Lower lobe of right lung (tissue), 2 donors: ENCODE measurements around the gene ARID2. TPM values are rescaled to one million over a fixed set of nuclear protein-coding genes. Genes with fewer than 3 reads are reported as not detected.

ENCODE experiments used
- ATAC-seq, 2 donors: fragments of 200-7000 bp; cut with Tn5 transposase; one replicate each; pipeline ENCODE4 v1.9.1; 2020 to 2022; ENCODE audit warnings: mild to moderate bottlenecking in 2 of 2, moderate library complexity in 2 of 2
- DNase-seq: peaks from one replicate; pipeline ENCODE4 v3.0.0-alpha.2; 2020
- H3K27ac ChIP-seq: fragments of 200-600 bp; one replicate; pipeline ENCODE4 v1.8.0; 2022
- H3K27me3 ChIP-seq: fragments of 200-600 bp; one replicate; pipeline ENCODE4 v1.8.0; 2022; ENCODE audit warnings: low read depth
- H3K36me3 ChIP-seq: fragments of 200-600 bp; one replicate; pipeline ENCODE4 v1.8.0; 2022; ENCODE audit warnings: mild to moderate bottlenecking
- H3K4me1 ChIP-seq: fragments of 200-600 bp; one replicate; pipeline ENCODE4 v1.8.0; 2022
- H3K4me3 ChIP-seq: fragments of 200-600 bp; one replicate; pipeline ENCODE4 v1.8.0; 2022; ENCODE audit warnings: mild to moderate bottlenecking
- H3K9me3 ChIP-seq: fragments of 200-600 bp; one replicate; pipeline ENCODE4 v1.8.0; 2022
- CTCF ChIP-seq: fragments of 200-600 bp; IDR thresholded peaks from one replicate; pipeline ENCODE4 v1.8.0; 2022; ENCODE audit warnings: antibody characterized with exemption, mild to moderate bottlenecking
- intact Hi-C: fragments of 100-400 bp; cut with DNase I; formaldehyde crosslinking; loops from one replicate; pipeline ENCODE4 v1.11.0; 2022
- total RNA-seq: library from RNA; stranded (reverse); fragmentation: NEBNext Ultra II Directional; extraction: Animal tissue kit (Norgen Biotek cat#: 25700); gene quantifications from one replicate; pipeline ENCODE4 v1.2.1, GENCODE V29; 2021
- donor health status: DM: no; HTN: yes; CAD: no; lungs with severe emphysema.

The ARID2 gene
- total RNA-seq, 1 donor from 2014 or later = 26.3 TPM

DNA sequence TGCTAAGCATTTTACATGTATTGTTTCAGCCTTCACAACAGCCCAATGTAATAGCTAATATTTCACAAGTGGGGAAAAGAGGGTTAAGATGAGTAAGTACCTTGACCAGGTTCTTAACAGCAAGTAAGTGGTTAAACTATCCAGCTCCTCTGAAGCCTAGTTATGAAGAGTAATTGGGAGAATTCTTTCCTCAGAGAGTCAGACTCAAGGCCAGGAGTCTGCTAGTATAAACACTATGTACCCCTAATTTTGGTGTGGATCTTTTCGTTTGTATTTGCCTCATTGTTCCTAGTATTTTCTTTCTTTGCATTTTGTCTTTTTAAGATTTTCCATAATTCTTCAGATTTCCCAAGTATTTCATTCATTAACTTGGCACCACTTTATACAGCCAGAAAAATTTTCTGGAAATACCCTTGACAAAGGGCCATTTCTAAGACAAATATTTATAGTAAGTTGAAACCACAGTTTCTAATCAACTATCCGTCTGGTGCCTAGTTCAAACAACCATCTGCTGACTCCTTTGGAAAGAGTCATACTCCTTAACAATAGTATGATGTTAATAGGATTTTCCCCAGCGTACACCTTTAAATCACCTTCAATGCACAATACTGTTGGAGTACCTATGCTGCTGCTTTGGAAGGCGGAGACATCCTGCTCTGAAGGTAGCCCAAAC is 179.7 kb downstream of the ARID2 start:
- H3K4me1 ChIP-seq = no peaks in the 10 kb centered on the region
- no peak overlapping the region for H3K27ac ChIP-seq
- no peak overlapping the region for H3K4me3 ChIP-seq
- DNase-seq (no peak), ATAC-seq (no peak)
- TF ChIP-seq CTCF = no peak
- intact Hi-C loops = no loop called here
- no peaks in the 10 kb centered on the region for H3K27me3 ChIP-seq
- H3K36me3 ChIP-seq = peaks cover 19% of the 10 kb centered on the region
- H3K9me3 ChIP-seq = no peaks in the 10 kb centered on the region

DNA sequence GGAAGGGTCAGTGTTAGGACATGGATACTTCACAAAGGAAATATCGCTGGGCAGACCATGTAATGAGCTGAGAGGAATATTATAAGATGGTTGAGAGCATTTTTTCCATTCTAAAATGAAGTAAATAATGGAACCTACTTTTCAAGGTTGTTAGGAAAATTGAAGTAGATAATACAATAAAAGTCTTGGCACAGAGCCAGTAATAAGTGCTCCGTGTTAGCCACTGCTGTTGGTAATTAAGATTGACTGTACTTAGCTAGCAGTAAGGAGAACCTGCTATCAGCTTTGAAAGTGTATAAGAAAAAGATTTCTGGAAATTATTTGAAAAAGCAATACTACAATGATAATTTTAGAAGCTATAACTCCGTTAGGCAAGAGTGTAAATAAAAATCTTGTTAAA is 183.3 kb downstream of the ARID2 start:
- Histone ChIP-seq H3K4me3 (no peak overlapping the region), H3K4me1 (no peaks in the 10 kb centered on the region), H3K27ac (no peak overlapping the region), H3K27me3 (no peaks in the 10 kb centered on the region), H3K9me3 (no peaks in the 10 kb centered on the region), H3K36me3 (peaks cover 5% of the 10 kb centered on the region)
- DNase-seq (no peak), ATAC-seq (no peak)
- TF ChIP-seq CTCF = no peak
- intact Hi-C loops = no loop called here

DNA sequence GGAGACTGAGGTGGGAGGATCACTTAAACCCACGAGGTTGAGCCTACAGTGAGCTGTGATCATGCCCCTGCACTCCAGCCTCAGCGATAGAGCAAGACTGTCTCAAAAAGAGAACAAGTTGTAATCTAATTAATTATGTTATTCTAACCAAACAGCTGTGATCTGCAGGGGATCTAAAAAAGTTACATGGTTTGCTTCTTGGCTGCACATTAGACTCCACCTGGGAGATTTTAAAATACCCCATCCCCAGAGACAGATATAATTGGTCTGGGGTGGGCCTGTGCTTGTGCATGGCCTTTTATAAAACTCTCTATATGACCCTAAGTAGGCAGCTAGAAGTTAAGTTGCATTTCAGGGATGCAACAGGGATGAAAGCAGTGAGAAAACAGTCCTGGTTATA is 184.1 kb downstream of the ARID2 start:
- no peak overlapping the region for H3K27ac ChIP-seq
- no peak overlapping the region for H3K4me3 ChIP-seq
- H3K36me3 ChIP-seq = peaks cover 8% of the 10 kb centered on the region
- no peaks in the 10 kb centered on the region for H3K4me1 ChIP-seq
- H3K27me3 ChIP-seq = no peaks in the 10 kb centered on the region
- DNase-seq (no peak), ATAC-seq (no peak)
- no peaks in the 10 kb centered on the region for H3K9me3 ChIP-seq
- TF ChIP-seq CTCF = no peak
- intact Hi-C loops = no loop called here

DNA sequence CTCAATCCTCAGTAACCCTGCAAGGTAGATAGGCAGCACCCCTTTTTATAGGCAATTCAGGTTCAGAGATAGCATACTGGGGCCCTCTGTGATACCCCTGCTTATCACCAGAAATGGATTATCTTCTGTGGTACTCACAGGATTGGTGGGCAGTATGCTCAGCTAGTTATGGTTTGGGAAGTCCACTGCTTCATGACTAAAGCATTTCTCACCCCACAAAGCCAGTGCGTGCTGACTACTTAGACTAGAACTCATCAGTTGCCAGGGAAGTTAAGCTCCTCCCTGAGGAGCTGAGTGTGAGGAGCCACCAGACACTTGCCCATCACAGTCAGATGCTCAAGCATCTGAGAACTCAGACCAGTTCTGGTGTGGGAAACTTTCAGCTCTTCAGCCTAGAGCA is 184.6 kb downstream of the ARID2 start:
- no peak overlapping the region for H3K27ac ChIP-seq
- ATAC-seq (peak; percentile 20 to 33), DNase-seq (no peak)
- intact Hi-C loops = no loop called here
- no peaks in the 10 kb centered on the region for H3K9me3 ChIP-seq
- peaks cover 12% of the 10 kb centered on the region for H3K36me3 ChIP-seq
- H3K27me3 ChIP-seq = no peaks in the 10 kb centered on the region
- no peaks in the 10 kb centered on the region for H3K4me1 ChIP-seq
- TF ChIP-seq CTCF = no peak
- no peak overlapping the region for H3K4me3 ChIP-seq

DNA sequence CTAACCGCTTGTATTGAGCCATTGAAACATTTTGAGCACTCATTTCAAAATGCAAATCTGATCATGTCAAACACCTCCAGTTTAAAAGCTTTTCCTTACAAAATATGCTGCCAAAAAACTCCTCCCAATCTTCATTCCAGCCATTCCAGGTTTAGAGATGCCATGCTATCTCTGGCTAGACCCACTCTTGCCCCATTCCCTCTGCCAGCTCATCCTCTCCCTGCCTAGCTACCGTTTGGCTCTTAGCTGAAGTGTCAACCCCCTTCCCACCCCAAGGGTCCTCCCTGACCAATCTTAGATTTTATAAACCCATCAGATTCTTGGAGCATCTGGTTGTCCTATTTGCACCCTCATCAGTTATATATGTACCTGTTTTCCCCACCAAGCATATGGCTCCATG is 185.9 kb downstream of the ARID2 start:
- ATAC-seq = no peak
- Histone ChIP-seq H3K4me1 (no peaks in the 10 kb centered on the region), H3K36me3 (peaks cover 18% of the 10 kb centered on the region), H3K27ac (no peak overlapping the region), H3K9me3 (no peaks in the 10 kb centered on the region), H3K4me3 (no peak overlapping the region), H3K27me3 (no peaks in the 10 kb centered on the region)
- DNase-seq = no peak
- no peak for TF ChIP-seq CTCF
- intact Hi-C loops = no loop called here

DNA sequence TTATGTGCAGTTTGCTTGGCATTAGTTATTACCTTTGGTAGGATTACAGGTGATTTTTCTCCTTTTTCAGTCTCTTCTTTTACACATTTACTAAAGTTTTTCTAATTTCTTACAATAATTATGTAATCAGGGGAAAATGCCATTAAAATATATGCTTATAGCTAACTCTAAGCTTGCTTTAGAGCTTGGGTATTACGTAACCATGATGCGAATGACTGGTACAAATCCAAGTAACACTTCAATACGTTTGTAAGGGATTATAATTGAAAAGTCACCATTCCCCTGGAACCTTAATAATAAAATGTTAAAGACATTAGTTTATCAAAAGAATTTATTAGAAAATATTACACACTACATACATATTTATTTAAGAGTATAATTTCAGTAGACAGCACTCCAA is 189.3 kb downstream of the ARID2 start:
- DNase-seq (no peak), ATAC-seq (no peak)
- Histone ChIP-seq H3K36me3 (peaks cover 52% of the 10 kb centered on the region), H3K27ac (no peak overlapping the region), H3K4me3 (no peak overlapping the region), H3K27me3 (no peaks in the 10 kb centered on the region), H3K4me1 (no peaks in the 10 kb centered on the region), H3K9me3 (no peaks in the 10 kb centered on the region)
- no peak for TF ChIP-seq CTCF
- intact Hi-C loops = no loop called here
